Thyroid gland (tissue), 4 donors: Measurements from ENCODE around the gene PDE11A. TPM values are rescaled to one million over a fixed set of nuclear protein-coding genes. Genes with fewer than 3 reads are reported as not detected.

ENCODE experiments used
- DNase-seq, 2 donors: peaks; one replicate each; pipeline ENCODE4 v3.0.0-alpha.2; 2019
- H3K27ac ChIP-seq, 3 donors: fragments of 200-600 bp; sonication (generic); 1 replicate in 2 of 3; 2 replicates in 1 of 3; pipeline ENCODE4 v1.5.1; 2016 to 2019; ENCODE audit warnings: mild to moderate bottlenecking in 1 of 3, moderate library complexity in 1 of 3
- H3K27me3 ChIP-seq: fragments of 200-600 bp; sonication (generic); one replicate; pipeline ENCODE4 v1.5.1; 2019
- H3K36me3 ChIP-seq, 2 donors: fragments of 200-600 bp; sonication (generic); one replicate each; pipeline ENCODE4 v1.5.1; 2016 to 2019
- H3K4me1 ChIP-seq, 2 donors: fragments of 200-600 bp; sonication (generic); one replicate each; pipeline ENCODE4 v1.5.1; 2017 to 2019
- H3K4me3 ChIP-seq, 3 donors: fragments of 200-600 bp; sonication (generic); replicated peaks in 1 of 3; 1 replicate in 2 of 3; 2 replicates in 1 of 3; pipeline ENCODE4 v1.5.1; 2016; ENCODE audit warnings: mild to moderate bottlenecking in 1 of 3
- H3K9me3 ChIP-seq: fragments of 200-600 bp; sonication (generic); one replicate; pipeline ENCODE4 v1.5.1; 2017
- CTCF ChIP-seq, 6 experiments: fragments of 200-600 bp in 3 of 6; fragments of 450-650 bp in 3 of 6; sonication (generic) in 3 of 6; IDR thresholded peaks; one replicate each; pipeline ENCODE4 v1.5.1; 2016 to 2019; ENCODE audit warnings: antibody characterized with exemption in 6 of 6, mild to moderate bottlenecking in 2 of 6, inconsistent platforms in 1 of 6, moderate library complexity in 1 of 6
- POLR2A ChIP-seq, 2 donors: fragments of 450-650 bp; IDR thresholded peaks; one replicate each; pipeline ENCODE4 v1.6.1; 2017; ENCODE audit warnings: antibody characterized with exemption in 2 of 2, mild to moderate bottlenecking in 2 of 2, moderate library complexity in 1 of 2
- WGBS, 2 donors: methylation state at CpG; one replicate each; pipeline ENCODE4 v1.1.5; 2017; 5-methylcytosine and 5-hydroxymethylcytosine counted together
- intact Hi-C: fragments of 100-400 bp; cut with DNase I; formaldehyde crosslinking; loops from one replicate; pipeline ENCODE4 v1.15.1; 2023
- total RNA-seq, 4 donors: library from RNA; depleted of rRNA; stranded (reverse); fragments of >200 nt; gene quantifications; one replicate each; pipeline ENCODE4 v1.2.3, GENCODE V29; 2016

The PDE11A gene
- total RNA-seq, result 1 to 10 TPM; 2.2 to 4.0 (median 3.0) TPM

DNA sequence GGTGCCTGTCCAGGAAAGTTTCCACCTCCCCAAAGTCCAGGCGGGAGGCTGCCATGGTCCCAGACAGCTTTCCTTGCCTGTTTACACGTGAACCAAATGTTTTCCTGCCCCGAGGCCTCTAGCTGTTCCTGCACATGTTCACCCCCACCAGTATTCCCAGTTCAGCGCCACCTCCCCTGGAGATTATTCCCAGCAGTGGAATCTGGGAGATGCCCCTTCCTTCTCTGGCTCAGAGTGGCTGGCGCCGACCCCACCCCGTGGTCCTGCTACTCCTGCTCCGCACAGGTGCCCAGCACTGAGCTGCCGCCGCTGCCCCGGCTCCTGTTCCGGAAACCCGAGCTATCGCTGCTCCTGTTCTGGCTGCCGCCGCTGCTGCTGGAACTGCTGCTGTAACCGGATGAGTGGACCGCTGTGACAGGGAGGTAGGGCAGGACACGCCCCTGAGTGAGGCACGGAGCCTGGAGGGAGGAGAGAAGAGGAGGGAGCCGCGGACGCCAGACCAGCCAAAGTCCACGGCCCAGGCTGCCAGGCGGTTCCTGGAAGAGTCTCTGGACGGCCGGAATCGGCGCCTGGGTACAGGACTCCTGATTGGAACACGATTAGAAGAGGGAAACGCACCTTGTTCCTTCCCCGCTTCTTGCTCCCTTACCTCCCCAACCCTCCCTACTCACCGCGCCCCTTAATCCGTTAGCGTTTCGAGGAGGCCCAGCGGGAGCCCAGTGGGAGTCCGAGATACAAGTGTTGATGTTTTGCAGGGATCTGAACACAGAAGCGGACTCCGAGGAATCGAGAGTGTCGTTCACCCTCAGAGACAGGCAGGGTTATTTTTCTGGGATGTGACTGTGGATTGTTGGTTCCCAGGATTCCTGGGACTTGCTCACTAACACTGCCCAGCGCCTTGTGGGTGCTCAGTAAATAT is at the start of gene PDE11A:
Gene PDE11A, minus strand, starts transcription at position 395 of the 919 bp plus-strand sequence. Its CDS starts 340 bp downstream, at position 55.
- Histone ChIP-seq H3K27ac (peak within 1 kb of the TSS; percentile 39 to 53 (median 52)), H3K4me1 (peaks cover 15 to 24% of the 10 kb centered on the region in 2 donors), H3K36me3 (no peaks in the 10 kb centered on the region), H3K4me3 (peak within 1 kb of the TSS; percentile 29 to 36 (median 30)), H3K9me3 (no peaks in the 10 kb centered on the region), H3K27me3 (no peaks in the 10 kb centered on the region)
- DNase-seq, result peak; percentile 94 to 96
- TF ChIP-seq POLR2A (IDR thresholded peaks at IDR 0.05) (peak; percentile 58 to 95), CTCF (IDR thresholded peaks at IDR 0.05) (no peak)
- WGBS, 2 donors, result 5 to 6% methylated on average over 33 to 42 of the region's 44 CpGs
- intact Hi-C loops, result no loop called here

GRCh38 chr2:178119179-178119922 is 46.8 kb upstream of the PDE11A start:
- H3K36me3 ChIP-seq, result peaks cover 4 to 19% of the 10 kb centered on the region in 2 donors
- intact Hi-C loops, result no loop called here
- no peak overlapping the region for H3K4me3 ChIP-seq
- TF ChIP-seq CTCF (IDR thresholded peaks at IDR 0.05), result no peak
- no peak for TF ChIP-seq POLR2A (IDR thresholded peaks at IDR 0.05)
- no peak overlapping the region for H3K27ac ChIP-seq
- DNase-seq, result no peak
- no peaks in the 10 kb centered on the region for H3K4me1 ChIP-seq
- H3K27me3 ChIP-seq, result no peaks in the 10 kb centered on the region
- WGBS, 2 donors, result 82 to 91% methylated on average over 3 of the region's 3 CpGs
- H3K9me3 ChIP-seq, result no peaks in the 10 kb centered on the region

DNA sequence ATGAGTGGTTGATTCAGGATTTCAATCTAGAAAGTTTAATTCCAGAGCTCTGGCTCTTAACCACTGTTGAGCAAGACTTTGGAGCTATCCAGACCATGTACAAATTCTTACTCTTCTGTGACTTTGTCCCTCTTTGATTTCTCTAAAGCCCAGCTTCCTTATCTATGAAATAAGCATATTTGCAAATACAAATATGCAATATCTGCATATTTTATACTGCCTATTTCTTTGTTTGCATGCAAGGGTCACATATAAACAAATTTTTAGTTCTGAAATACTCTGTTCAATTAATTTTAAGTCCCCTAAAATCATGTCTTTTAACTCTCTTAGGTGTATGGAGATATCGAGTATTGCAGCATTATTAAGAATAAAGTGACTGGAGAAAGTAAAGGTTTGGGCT is 45.1 kb upstream of the PDE11A start:
- Histone ChIP-seq H3K36me3 (peaks cover 4 to 18% of the 10 kb centered on the region in 2 donors), H3K27me3 (no peaks in the 10 kb centered on the region), H3K27ac (no peak overlapping the region), H3K4me3 (no peak overlapping the region), H3K4me1 (peaks cover 6 to 10% of the 10 kb centered on the region in 2 donors), H3K9me3 (no peaks in the 10 kb centered on the region)
- intact Hi-C loops, result no loop called here
- WGBS, 2 donors, result 94 to 100% methylated on average over 1 of the region's 1 CpG
- TF ChIP-seq POLR2A (IDR thresholded peaks at IDR 0.05) (no peak), CTCF (IDR thresholded peaks at IDR 0.05) (no peak)
- DNase-seq, result no peak

GRCh38 chr2:178115271-178115670 is 42.7 kb upstream of the PDE11A start:
- Histone ChIP-seq H3K36me3 (peaks cover 0 to 4% of the 10 kb centered on the region in 2 donors), H3K27me3 (no peaks in the 10 kb centered on the region), H3K4me3 (no peak overlapping the region), H3K9me3 (no peaks in the 10 kb centered on the region), H3K27ac (no peak overlapping the region), H3K4me1 (peaks cover 6 to 14% of the 10 kb centered on the region in 2 donors)
- intact Hi-C loops, result no loop called here
- no peak for TF ChIP-seq CTCF (IDR thresholded peaks at IDR 0.05)
- TF ChIP-seq POLR2A (IDR thresholded peaks at IDR 0.05), result no peak
- no peak for DNase-seq
